Activated T-cell treated with anti-CD3 and anti-CD28 coated beads for 4 hours (primary cell): ENCODE results near the gene OSBPL2.

Experiments
- DNase-seq: peaks from one replicate; pipeline ENCODE4 v3.0.0-alpha.2; 2020

OSBPL2 gene

DNA sequence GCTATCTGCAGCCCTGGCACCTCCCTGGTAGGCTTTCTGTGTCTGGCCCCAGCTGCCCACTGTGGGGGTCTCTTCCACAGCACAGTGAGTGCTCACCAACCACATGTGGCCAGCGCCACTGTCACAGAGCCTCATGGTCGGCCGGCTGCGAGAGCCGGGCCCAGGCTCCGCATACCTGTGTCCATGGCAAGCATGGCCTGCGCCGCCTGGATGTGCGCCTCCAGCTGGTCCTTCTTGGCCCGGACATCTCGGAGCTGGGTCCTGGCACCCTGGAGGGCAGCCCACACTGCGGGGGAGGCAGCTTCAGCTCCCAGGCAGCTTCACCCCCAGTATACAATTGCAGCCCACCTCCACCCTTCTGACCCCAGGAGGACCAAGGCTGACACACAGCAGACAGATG, 77.5 kb downstream of the OSBPL2 start:
- no peak for DNase-seq

GRCh38 chr20:62316331-62317166, 78.2 kb downstream of the OSBPL2 start:
- no peak for DNase-seq

DNA sequence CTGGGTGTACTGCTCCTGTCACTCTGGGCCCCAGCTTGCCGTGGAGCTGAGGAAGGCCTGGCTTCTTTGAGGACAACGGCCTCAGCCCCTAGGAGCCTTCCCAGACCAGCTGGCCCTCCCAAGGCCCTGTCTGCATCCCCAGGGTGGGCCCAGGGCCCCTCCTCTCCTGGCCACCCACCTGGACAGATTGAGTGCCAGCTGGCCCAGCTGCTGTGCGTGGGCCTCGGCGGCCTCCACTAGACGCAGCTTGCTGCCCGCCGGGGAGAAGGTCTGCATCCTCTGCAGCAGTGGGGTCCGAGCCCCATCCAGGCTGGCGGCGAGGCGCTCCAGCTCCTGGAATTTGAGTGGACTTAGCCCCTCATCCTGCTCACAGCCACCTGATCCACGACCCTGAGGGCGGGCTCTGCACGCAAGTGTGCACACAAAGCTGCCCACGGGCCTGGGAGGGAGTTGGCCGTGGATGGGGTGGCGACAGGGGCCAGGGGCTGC, 78.9 kb downstream of the OSBPL2 start:
- no peak for DNase-seq

GRCh38 chr20:62318400-62319345, 80.4 kb downstream of the OSBPL2 start:
- no peak for DNase-seq

- no peak for DNase-seq
These were observed 81.1 kb downstream of the OSBPL2 start for GRCh38 chr20:62319346-62319909.

- no peak for DNase-seq
These were observed 82.4 kb downstream of the OSBPL2 start for GRCh38 chr20:62320581-62321354.

GRCh38 chr20:62321521-62321948, 83.2 kb downstream of the OSBPL2 start:
- no peak for DNase-seq

- no peak for DNase-seq
These were observed 83.7 kb downstream of the OSBPL2 start for GRCh38 chr20:62321975-62322374.

DNA sequence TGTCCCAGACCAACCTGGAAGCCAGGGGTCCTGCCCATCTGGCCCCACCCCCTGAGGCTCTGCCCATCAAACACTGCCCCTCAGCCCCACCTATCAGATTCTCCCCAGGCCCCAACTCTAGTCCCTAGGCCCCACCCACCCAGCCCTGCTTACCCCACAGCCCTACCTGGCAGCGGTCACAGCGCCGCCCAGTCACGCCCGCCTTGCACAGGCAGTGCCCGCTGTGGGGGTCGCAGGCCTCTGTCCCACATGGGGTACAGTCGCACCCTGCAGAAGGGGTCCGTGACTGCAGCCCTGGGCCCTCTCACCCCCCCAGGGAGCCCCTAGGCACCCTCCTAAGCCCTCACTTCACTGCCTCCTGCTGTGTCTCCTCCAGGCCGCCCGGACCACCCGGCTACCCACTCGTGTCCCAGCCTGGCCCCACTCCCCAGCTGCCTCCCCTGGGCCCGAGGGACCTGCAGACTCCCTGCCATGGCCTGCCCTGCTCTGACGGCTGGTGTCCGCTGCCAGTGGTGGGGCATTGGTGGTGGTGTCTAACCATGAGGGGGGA, 84.2 kb downstream of the OSBPL2 start:
- DNase-seq = no peak

- no peak for DNase-seq
These were observed 85.0 kb downstream of the OSBPL2 start for GRCh38 chr20:62323146-62323979.

DNA sequence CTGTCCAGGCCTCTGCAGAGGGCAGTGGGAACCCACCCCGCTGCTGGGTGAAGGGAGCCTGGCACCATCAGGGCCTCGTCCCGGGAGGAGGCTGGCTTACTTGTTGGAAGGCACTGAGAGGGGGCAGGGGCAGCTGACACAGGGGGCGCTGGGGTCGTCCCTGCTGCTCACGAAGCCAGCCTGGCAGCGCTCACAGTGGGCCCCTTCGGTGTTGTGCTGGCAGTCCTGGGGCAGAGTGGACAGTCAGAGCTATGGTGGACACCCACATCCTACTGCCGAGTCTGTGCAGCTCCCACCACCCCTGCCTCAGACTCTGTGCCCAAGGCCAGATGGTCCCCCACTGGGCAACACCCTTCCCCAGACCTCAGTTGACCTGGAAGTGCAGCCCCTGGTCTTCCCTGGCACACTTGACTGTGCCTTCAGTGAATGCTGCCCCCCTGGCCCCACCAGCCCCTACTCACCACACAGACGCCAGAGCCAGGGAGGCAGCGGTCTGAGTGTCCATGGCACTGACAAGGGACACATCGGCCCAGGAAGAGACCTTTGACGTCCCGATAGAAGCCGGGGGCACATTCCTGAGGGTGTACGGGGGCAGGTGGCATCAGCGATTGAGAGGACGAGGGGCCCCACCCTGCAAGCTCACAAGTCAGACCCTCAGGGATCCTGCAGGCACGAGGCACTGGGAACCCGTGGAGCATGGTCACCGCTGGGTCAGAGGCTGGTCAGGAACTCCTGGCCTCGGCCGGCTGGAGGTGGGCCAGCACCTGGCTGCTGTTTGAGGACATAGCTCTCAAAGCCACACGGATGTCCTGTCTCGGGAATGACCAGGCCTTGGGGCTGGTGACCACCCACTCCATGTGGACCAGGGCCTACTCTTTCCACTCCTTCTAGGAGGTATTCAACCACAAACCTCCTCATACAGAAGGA, 85.9 kb downstream of the OSBPL2 start:
- DNase-seq = no peak

GRCh38 chr20:62325172-62325905, 87.0 kb downstream of the OSBPL2 start:
- no peak for DNase-seq

- DNase-seq = no peak
These were observed 88.2 kb downstream of the OSBPL2 start for GRCh38 chr20:62326559-62326958.

- DNase-seq = no peak
These were observed 88.8 kb downstream of the OSBPL2 start for GRCh38 chr20:62326959-62327725.

DNA sequence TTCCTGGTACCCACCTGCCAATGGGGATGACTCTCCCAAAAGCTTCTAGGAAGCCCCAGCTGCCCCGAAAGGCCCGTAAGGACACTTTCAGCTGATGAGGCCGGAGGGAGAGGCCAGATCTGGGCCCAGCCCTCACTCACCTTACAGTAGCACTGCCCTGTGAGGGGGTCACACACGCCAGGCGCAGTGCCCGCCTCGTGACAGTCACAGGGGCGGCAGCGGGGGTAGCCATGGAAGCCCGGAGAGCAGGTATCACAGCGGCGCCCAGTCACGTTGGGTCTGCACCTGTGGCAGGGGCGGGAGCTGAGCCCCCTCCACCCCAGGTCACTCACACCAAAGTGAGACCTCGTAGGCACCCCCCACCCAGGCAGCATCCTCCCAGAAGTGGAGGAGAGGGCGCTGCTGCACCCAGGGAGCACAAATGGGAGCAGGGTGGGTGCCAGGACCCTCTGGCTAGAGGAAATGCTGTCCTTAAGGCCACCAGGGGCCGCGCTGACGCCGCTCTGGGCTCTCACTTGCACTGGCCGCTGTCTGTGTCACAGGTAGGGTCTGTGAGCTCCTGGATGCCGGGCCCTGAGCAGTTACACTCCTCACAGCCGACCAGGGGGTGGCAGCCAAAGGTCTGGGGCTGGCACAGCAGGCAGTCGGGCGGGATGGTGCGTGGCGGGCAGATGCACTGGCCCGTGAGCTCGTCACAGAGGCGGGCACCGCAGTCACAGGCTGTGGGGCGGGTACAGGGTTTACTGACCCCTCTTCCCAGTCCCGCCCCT, 89.6 kb downstream of the OSBPL2 start:
- DNase-seq = no peak

- no peak for DNase-seq
These were observed 90.5 kb downstream of the OSBPL2 start for GRCh38 chr20:62328684-62329388.
